Esophagus muscularis mucosa (tissue), 4 donors: ENCODE measurements around the gene CARTPT. TPM values are rescaled to one million over a fixed set of nuclear protein-coding genes. Genes with fewer than 3 reads are reported as not detected.
A peak's percentile ranks its signal among the peaks of the same experiment; 100 is the strongest.

ENCODE experiments used
- DNase-seq: peaks from one replicate; pipeline ENCODE4 v3.0.0-alpha.2; 2017; ENCODE audit errors: extremely low spot score
- H3K27ac ChIP-seq, 4 donors: fragments of 200-600 bp; sonication (generic); replicated peaks in 1 of 4; 1 replicate in 3 of 4; 2 replicates in 1 of 4; pipeline ENCODE4 v1.5.1; 2016 to 2019; ENCODE audit warnings: mild to moderate bottlenecking in 1 of 4
- H3K27me3 ChIP-seq, 4 donors: fragments of 200-600 bp; sonication (generic); one replicate each; pipeline versions ENCODE4 v1.5.1 to v1.6.0; 2016 to 2019
- H3K36me3 ChIP-seq, 4 donors: fragments of 200-600 bp; sonication (generic); one replicate each; pipeline ENCODE4 v1.5.1; 2016 to 2019
- H3K4me1 ChIP-seq, 4 donors: fragments of 200-600 bp; sonication (generic); one replicate each; pipeline ENCODE4 v1.5.1; 2016 to 2019
- H3K4me3 ChIP-seq, 4 donors: fragments of 200-600 bp; sonication (generic); 1 replicate in 2 of 4; 2 replicates in 2 of 4; pipeline ENCODE4 v1.5.1; 2016 to 2019; ENCODE audit warnings: mild to moderate bottlenecking in 4 of 4, moderate library complexity in 1 of 4
- H3K9me3 ChIP-seq, 4 donors: fragments of 200-600 bp; sonication (generic); 1 replicate in 3 of 4; 2 replicates in 1 of 4; pipeline ENCODE4 v1.5.1; 2016 to 2019
- CTCF ChIP-seq, 3 experiments: fragments of 200-600 bp in 2 of 3; fragments of 450-650 bp in 1 of 3; sonication (generic) in 2 of 3; IDR thresholded peaks; one replicate each; pipeline ENCODE4 v1.5.1; 2017 to 2019; ENCODE audit warnings: antibody characterized with exemption in 3 of 3, mild to moderate bottlenecking in 2 of 3, moderate library complexity in 1 of 3
- EP300 ChIP-seq: sonication (generic); formaldehyde crosslinking; IDR thresholded peaks from one replicate; pipeline ENCODE4 v1.6.1; 2017; ENCODE audit warnings: antibody characterized with exemption
- POLR2A ChIP-seq: fragments of 450-650 bp; IDR thresholded peaks from one replicate; pipeline ENCODE4 v1.6.1; 2017; ENCODE audit warnings: antibody characterized with exemption, moderate library complexity, mild to moderate bottlenecking, low read depth
- POLR2AphosphoS5 ChIP-seq, 2 donors: sonication (generic); formaldehyde crosslinking; IDR thresholded peaks; one replicate each; pipeline ENCODE4 v1.6.1; 2017; ENCODE audit warnings: antibody characterized with exemption in 2 of 2
- WGBS: methylation state at CpG from one replicate; pipeline ENCODE4 v1.1.5; 2018; 5-methylcytosine and 5-hydroxymethylcytosine counted together
- intact Hi-C: fragments of 100-400 bp; cut with DNase I; formaldehyde crosslinking; loops from one replicate; pipeline ENCODE4 v1.15.1; 2023
- total RNA-seq, 4 donors: library from RNA; depleted of rRNA; stranded (reverse); fragments of >200 nt; gene quantifications; one replicate each; pipeline versions ENCODE4 v1.1.0 to v1.2.1, GENCODE V29; 2016

The CARTPT gene
- total RNA-seq, 4 donors from 2014 or later, result 7.1 to 24.7 (median 15.5) TPM

- TF ChIP-seq CTCF (IDR thresholded peaks at IDR 0.05) (no peak), EP300 (no peak), POLR2AphosphoS5 (IDR thresholded peaks at IDR 0.05) (no peak), POLR2A (no peak)
- no peaks in the 10 kb centered on the region for H3K27me3 ChIP-seq
- no peak overlapping the region for H3K27ac ChIP-seq
- WGBS, result 81% methylated on average over 4 of the region's 4 CpGs
- no peak for DNase-seq
- H3K36me3 ChIP-seq, result no peaks in the 10 kb centered on the region
- intact Hi-C loops, result no loop called here
- H3K4me3 ChIP-seq, result no peak overlapping the region
- peaks cover 0 to 4% (median 3%) of the 10 kb centered on the region in 4 donors for H3K4me1 ChIP-seq
- no peaks in the 10 kb centered on the region for H3K9me3 ChIP-seq
Observed at GRCh38 chr5:71752441-71753190, 33.5 kb downstream of the CARTPT start.

- H3K36me3 ChIP-seq, result no peaks in the 10 kb centered on the region
- 19% methylated on average over 14 of the region's 14 CpGs for whole genome bisulfite sequencing
- H3K9me3 ChIP-seq, result no peaks in the 10 kb centered on the region
- DNase-seq, result no peak
- H3K4me1 ChIP-seq, result peaks cover 0 to 11% (median 7%) of the 10 kb centered on the region in 4 donors
- no peaks in the 10 kb centered on the region for H3K27me3 ChIP-seq
- intact Hi-C loops, result no loop called here
- peak overlapping the region in 1 of 4 donors; percentile 31 for H3K27ac ChIP-seq
- TF ChIP-seq EP300, result no peak
- TF ChIP-seq CTCF (IDR thresholded peaks at IDR 0.05), result peak; percentile 70 to 82 (median 80)
- peak in 1 of 2 donors; percentile 31 for TF ChIP-seq POLR2AphosphoS5 (IDR thresholded peaks at IDR 0.05)
- H3K4me3 ChIP-seq, result peak overlapping the region; percentile 22 to 45 (median 37)
Observed at GRCh38 chr5:71757590-71758543, 38.8 kb downstream of the CARTPT start.

GRCh38 chr5:71762826-71763225 lies 43.8 kb downstream of the CARTPT start:
- H3K36me3 ChIP-seq, result no peaks in the 10 kb centered on the region
- 97% methylated on average over 5 of the region's 5 CpGs for WGBS
- H3K4me1 ChIP-seq, result peaks cover 0 to 5% (median 1%) of the 10 kb centered on the region in 4 donors
- DNase-seq, result no peak
- intact Hi-C loops, result no loop called here
- H3K27me3 ChIP-seq, result no peaks in the 10 kb centered on the region
- no peak overlapping the region for H3K4me3 ChIP-seq
- H3K9me3 ChIP-seq, result no peaks in the 10 kb centered on the region
- no peak overlapping the region for H3K27ac ChIP-seq
- no peak for TF ChIP-seq EP300
- no peak for TF ChIP-seq POLR2AphosphoS5 (IDR thresholded peaks at IDR 0.05)
- no peak for TF ChIP-seq POLR2A

- H3K36me3 ChIP-seq, result no peaks in the 10 kb centered on the region
- no peak overlapping the region for H3K27ac ChIP-seq
- H3K27me3 ChIP-seq, result no peaks in the 10 kb centered on the region
- H3K4me3 ChIP-seq, result no peak overlapping the region
- TF ChIP-seq EP300, result no peak
- TF ChIP-seq POLR2A, result no peak
- TF ChIP-seq CTCF (IDR thresholded peaks at IDR 0.05), result no peak
- TF ChIP-seq POLR2AphosphoS5 (IDR thresholded peaks at IDR 0.05), result no peak
- DNase-seq, result no peak
- intact Hi-C loops, result no loop called here
- no peaks in the 10 kb centered on the region for H3K9me3 ChIP-seq
- H3K4me1 ChIP-seq, result no peaks in the 10 kb centered on the region
Observed at GRCh38 chr5:71767661-71768060, 48.6 kb downstream of the CARTPT start.

- H3K27ac ChIP-seq, result no peak overlapping the region
- H3K4me3 ChIP-seq, result no peak overlapping the region
- no peak for TF ChIP-seq POLR2AphosphoS5 (IDR thresholded peaks at IDR 0.05)
- TF ChIP-seq POLR2A, result no peak
- TF ChIP-seq CTCF (IDR thresholded peaks at IDR 0.05), result no peak
- TF ChIP-seq EP300, result no peak
- no peaks in the 10 kb centered on the region for H3K4me1 ChIP-seq
- no peaks in the 10 kb centered on the region for H3K9me3 ChIP-seq
- DNase-seq, result no peak
- H3K27me3 ChIP-seq, result no peaks in the 10 kb centered on the region
- no peaks in the 10 kb centered on the region for H3K36me3 ChIP-seq
- intact Hi-C loops, result no loop called here
Observed at GRCh38 chr5:71769287-71769686, 50.2 kb downstream of the CARTPT start.
